Mesothelial cell of epicardium (in vitro differentiated cells): ENCODE measurements around the gene LRRC27. TPM values are rescaled to one million over a fixed set of nuclear protein-coding genes. Genes with fewer than 3 reads are reported as not detected.

Experiments
- DNase-seq, 2 experiments: peaks; one replicate each; pipeline ENCODE4 v3.0.0; 2021; ENCODE audit warnings: low spot score in 2 of 2; ENCODE audit not compliant: unreplicated experiment in 2 of 2
- H3K27ac Mint-ChIP-seq: 2 replicates; pipeline ENCODE4 v1.8.0; 2021; ENCODE audit warnings: mixed read lengths
- H3K27me3 Mint-ChIP-seq: 2 replicates; pipeline ENCODE4 v1.8.0; 2021; ENCODE audit warnings: low read depth, mixed read lengths
- H3K36me3 Mint-ChIP-seq: 2 replicates; pipeline ENCODE4 v1.8.0; 2021; ENCODE audit warnings: mixed read lengths
- H3K4me1 Mint-ChIP-seq: 2 replicates; pipeline ENCODE4 v1.8.0; 2021; ENCODE audit warnings: mixed read lengths
- H3K4me3 Mint-ChIP-seq: 2 replicates; pipeline ENCODE4 v1.8.0; 2021; ENCODE audit warnings: mild to moderate bottlenecking, moderate library complexity, mixed read lengths
- H3K9me3 Mint-ChIP-seq: 2 replicates; pipeline ENCODE4 v1.8.0; 2021; ENCODE audit warnings: mixed read lengths
- CTCF ChIP-seq: fragments of 200-600 bp; sonication (generic); IDR thresholded peaks from one replicate; pipeline ENCODE4 v1.5.0; 2021; ENCODE audit warnings: antibody characterized with exemption; ENCODE audit not compliant: unreplicated experiment
- total RNA-seq: library from RNA; stranded (reverse); gene quantifications from 3 replicates; pipeline ENCODE4 v1.2.1, GENCODE V29; 2021

The LRRC27 gene
- total RNA-seq, 1 donor from 2014 or later, result 15.2 TPM

- Mint-ChIP-seq H3K27me3 (no peaks in the 10 kb centered on the region), H3K9me3 (peaks cover 3% of the 10 kb centered on the region), H3K27ac (no peak overlapping the region), H3K4me1 (no peaks in the 10 kb centered on the region), H3K36me3 (peaks cover 31% of the 10 kb centered on the region), H3K4me3 (no peak overlapping the region)
- no peak for TF ChIP-seq CTCF
- DNase-seq, result no peak
These were observed 15.4 kb downstream of the LRRC27 start for GRCh38 chr10:132347211-132347930.

- no peak for TF ChIP-seq CTCF
These were observed 15.9 kb downstream of the LRRC27 start for GRCh38 chr10:132347931-132348267.

GRCh38 chr10:132349766-132350165 is 17.8 kb downstream of the LRRC27 start:
- Mint-ChIP-seq H3K27me3 (no peaks in the 10 kb centered on the region), H3K4me3 (no peak overlapping the region), H3K4me1 (no peaks in the 10 kb centered on the region), H3K36me3 (peaks cover 12% of the 10 kb centered on the region), H3K9me3 (no peaks in the 10 kb centered on the region), H3K27ac (no peak overlapping the region)
- DNase-seq, result no peak
- no peak for TF ChIP-seq CTCF

More at GRCh38 chr10:132347931-132348267, 15.9 kb downstream of the LRRC27 start:
- Mint-ChIP-seq H3K4me3 (no peak overlapping the region), H3K36me3 (peaks cover 28% of the 10 kb centered on the region), H3K9me3 (no peaks in the 10 kb centered on the region), H3K4me1 (no peaks in the 10 kb centered on the region), H3K27me3 (no peaks in the 10 kb centered on the region), H3K27ac (no peak overlapping the region)
- no peak for DNase-seq

- Mint-ChIP-seq H3K36me3 (peaks cover 7% of the 10 kb centered on the region), H3K9me3 (no peaks in the 10 kb centered on the region), H3K4me3 (no peak overlapping the region), H3K4me1 (no peaks in the 10 kb centered on the region), H3K27ac (no peak overlapping the region), H3K27me3 (no peaks in the 10 kb centered on the region)
- TF ChIP-seq CTCF, result no peak
- no peak for DNase-seq
These were observed 18.4 kb downstream of the LRRC27 start for GRCh38 chr10:132350391-132350790.

- no peak for TF ChIP-seq CTCF
- H3K4me1 Mint-ChIP-seq, result no peaks in the 10 kb centered on the region
- no peak overlapping the region for H3K27ac Mint-ChIP-seq
- peaks cover 2% of the 10 kb centered on the region for H3K36me3 Mint-ChIP-seq
- no peak for DNase-seq
- H3K4me3 Mint-ChIP-seq, result no peak overlapping the region
- H3K9me3 Mint-ChIP-seq, result no peaks in the 10 kb centered on the region
- H3K27me3 Mint-ChIP-seq, result no peaks in the 10 kb centered on the region
These were observed 19.0 kb downstream of the LRRC27 start for GRCh38 chr10:132350946-132351345.
